A673 (cell line): ENCODE data around the gene LMOD3. TPM values are rescaled to one million over a fixed set of nuclear protein-coding genes. Genes with fewer than 3 reads are reported as not detected.

Experiments used
- BruUV-seq: library from RNA; stranded (reverse); fragments of 400-500 nt; replicated peaks from 2 replicates; lab custom pipeline; 2021; lab: Mats Ljungman, UMichigan
- CTCF ChIA-PET: fragments of 300-600 bp; sonication (Branson Sonifier 250); formaldehyde crosslinking; loops from one replicate; lab custom pipeline; 2022; ENCODE audit warnings: antibody characterized with exemption; lab: Charles Lee
- POLR2A ChIA-PET: fragments of 300-600 bp; sonication (Branson Sonifier 250); formaldehyde crosslinking; loops from one replicate; lab custom pipeline; 2022; ENCODE audit warnings: antibody characterized with exemption; ENCODE audit not compliant: low non-redundant PET; lab: Charles Lee
- DNase-seq: peaks from one replicate; pipeline ENCODE4 v3.0.0-alpha.2; 2015; ENCODE audit warnings: low spot score
- H3K27ac ChIP-seq: fragments of 200-600 bp; sonication (generic); 2 replicates; pipeline ENCODE4 v1.5.1; 2016; ENCODE audit warnings: mixed run types, low read depth, mild to moderate bottlenecking, mixed read lengths, antibody characterized with exemption, low read length; ENCODE audit not compliant: poor library complexity, severe bottlenecking
- H3K27me3 ChIP-seq: fragments of 200-600 bp; sonication (generic); replicated peaks from 2 replicates; pipeline ENCODE4 v1.6.1; 2017; ENCODE audit warnings: mixed run types, low read depth, mild to moderate bottlenecking, mixed read lengths, antibody characterized with exemption, low read length; ENCODE audit not compliant: insufficient read depth, poor library complexity
- H3K36me3 ChIP-seq: fragments of 200-600 bp; sonication (generic); 2 replicates; pipeline ENCODE4 v1.6.1; 2016; ENCODE audit warnings: mixed run types, mild to moderate bottlenecking, mixed read lengths, antibody characterized with exemption, low read length; ENCODE audit not compliant: insufficient read depth, poor library complexity, severe bottlenecking
- H3K4me1 ChIP-seq: fragments of 200-600 bp; sonication (generic); 2 replicates; pipeline ENCODE4 v1.6.1; 2017; ENCODE audit warnings: mixed run types, mild to moderate bottlenecking, mixed read lengths, antibody characterized with exemption, low read length; ENCODE audit not compliant: insufficient read depth, poor library complexity, severe bottlenecking
- H3K4me3 ChIP-seq: fragments of 200-600 bp; sonication (generic); 2 replicates; pipeline ENCODE4 v1.5.1; 2016; ENCODE audit warnings: low read depth, mixed run types, mild to moderate bottlenecking, mixed read lengths, low read length; ENCODE audit not compliant: poor library complexity, severe bottlenecking
- H3K9me3 ChIP-seq: fragments of 200-600 bp; sonication (generic); 2 replicates; pipeline ENCODE4 v1.6.1; 2016; ENCODE audit warnings: mixed run types, low read depth, mild to moderate bottlenecking, mixed read lengths, antibody characterized with exemption, low read length; ENCODE audit not compliant: poor library complexity, severe bottlenecking
- CTCF ChIP-seq: fragments of 300-800, 200-600 bp; sonication (generic); conservative IDR thresholded peaks from 2 replicates; pipeline ENCODE4 v1.5.1; 2017; ENCODE audit warnings: low read depth, mild to moderate bottlenecking, antibody characterized with exemption, low read length, moderate library complexity, mixed read lengths
- EZH2 ChIP-seq: fragments of 200-600 bp; sonication (generic); IDR thresholded peaks from 2 replicates; pipeline ENCODE4 v1.6.1; 2017; ENCODE audit warnings: borderline replicate concordance, low read depth, mild to moderate bottlenecking, mixed read lengths, antibody characterized with exemption, low read length; ENCODE audit not compliant: poor library complexity, severe bottlenecking
- intact Hi-C: fragments of 100-400 bp; cut with micrococcal nuclease; formaldehyde crosslinking; loops from one replicate; pipeline ENCODE4 v1.10.0; 2022; ENCODE audit not compliant: unreplicated experiment
- total RNA-seq: library from RNA; stranded (reverse); gene quantifications from 2 replicates; pipeline ENCODE4 v1.2.3, GENCODE V29; 2021

Gene LMOD3
- total RNA-seq, 1 experiment from 2014 or later, result not detected

- intact Hi-C loops, result no loop called here
Observed at GRCh38 chr3:69104586-69104985, 17.8 kb downstream of the LMOD3 start.

GRCh38 chr3:69103123-69103522, 19.3 kb downstream of the LMOD3 start:
- Histone ChIP-seq H3K4me3 (no peak overlapping the region), H3K9me3 (no peaks in the 10 kb centered on the region), H3K27ac (no peak overlapping the region), H3K4me1 (peaks cover 1% of the 10 kb centered on the region), H3K36me3 (no peaks in the 10 kb centered on the region), H3K27me3 (no peaks in the 10 kb centered on the region)
- no TSS peak for BruUV-seq
- ChIA-PET POLR2A (no interaction called here), CTCF (no interaction called here)
- intact Hi-C loops, result no loop called here
- DNase-seq, result no peak
- TF ChIP-seq CTCF, result no peak
- TF ChIP-seq EZH2, result no peak

More at GRCh38 chr3:69104586-69104985, 17.8 kb downstream of the LMOD3 start:
- Histone ChIP-seq H3K27me3 (no peaks in the 10 kb centered on the region), H3K9me3 (no peaks in the 10 kb centered on the region), H3K27ac (no peak overlapping the region), H3K4me1 (peaks cover 4% of the 10 kb centered on the region), H3K4me3 (no peak overlapping the region), H3K36me3 (no peaks in the 10 kb centered on the region)
- no peak for DNase-seq
- POLR2A ChIA-PET, result no interaction called here
- BruUV-seq, result no TSS peak
- CTCF ChIA-PET, result no interaction called here
- TF ChIP-seq EZH2 (no peak), CTCF (no peak)

- no peak for DNase-seq
- H3K4me3 ChIP-seq, result no peak overlapping the region
- no peaks in the 10 kb centered on the region for H3K9me3 ChIP-seq
- intact Hi-C loops, result no loop called here
- TF ChIP-seq CTCF, result no peak
- no peak for TF ChIP-seq EZH2
- BruUV-seq, result no TSS peak
- CTCF ChIA-PET, result no interaction called here
- POLR2A ChIA-PET, result no interaction called here
- no peak overlapping the region for H3K27ac ChIP-seq
- no peaks in the 10 kb centered on the region for H3K27me3 ChIP-seq
- H3K36me3 ChIP-seq, result no peaks in the 10 kb centered on the region
- no peaks in the 10 kb centered on the region for H3K4me1 ChIP-seq
Observed at GRCh38 chr3:69102384-69102783, 20.0 kb downstream of the LMOD3 start.
